Psoas muscle (tissue), 8 donors: Measurements from ENCODE around the gene MINDY4. TPM values are rescaled to one million over a fixed set of nuclear protein-coding genes. Genes with fewer than 3 reads are reported as not detected.

Experiments used
- ATAC-seq, 4 donors: fragments of 200-7000 bp; cut with Tn5 transposase; one replicate each; pipeline ENCODE4 v1.9.1; 2020; ENCODE audit warnings: moderate library complexity in 3 of 4, mild to moderate bottlenecking in 2 of 4
- DNase-seq, 2 donors: peaks; one replicate each; pipeline ENCODE4 v3.0.0-alpha.2; 2020
- H3K27ac ChIP-seq: fragments of 200-600 bp; one replicate; pipeline ENCODE4 v1.8.0; 2022
- H3K27me3 ChIP-seq, 3 donors: fragments of 200-600 bp in 1 of 3; one replicate each; pipeline versions ENCODE4 v1.6.1 to v1.8.0; 2013 to 2022; ENCODE audit warnings: low read length in 2 of 3, mild to moderate bottlenecking in 2 of 3, moderate library complexity in 1 of 3; ENCODE audit not compliant: insufficient read depth in 3 of 3
- H3K36me3 ChIP-seq, 2 donors: fragments of 200-600 bp in 1 of 2; one replicate each; pipeline versions ENCODE4 v1.6.1 to v1.8.0; 2013 to 2022; ENCODE audit warnings: low read depth in 1 of 2, mild to moderate bottlenecking in 1 of 2, moderate library complexity in 1 of 2; ENCODE audit not compliant: insufficient read depth in 1 of 2
- H3K4me1 ChIP-seq: fragments of 200-600 bp; one replicate; pipeline ENCODE4 v1.8.0; 2022
- H3K4me3 ChIP-seq: fragments of 200-600 bp; one replicate; pipeline ENCODE4 v1.8.0; 2022; ENCODE audit warnings: mild to moderate bottlenecking
- H3K9me3 ChIP-seq: fragments of 200-600 bp; one replicate; pipeline ENCODE4 v1.8.0; 2022
- CTCF ChIP-seq: fragments of 200-600 bp; IDR thresholded peaks from one replicate; pipeline ENCODE4 v1.8.0; 2022; ENCODE audit warnings: antibody characterized with exemption
- WGBS, 3 donors: extraction: QIAGEN DNeasy Blood & Tissue Kit; methylation state at CpG; one replicate each; pipeline versions ENCODE4 v1.1.6 to v1.1.7; 2013; 5-methylcytosine and 5-hydroxymethylcytosine counted together
- intact Hi-C, 2 donors: fragments of 100-400 bp; cut with DNase I; formaldehyde crosslinking; loops; one replicate each; pipeline versions ENCODE4 v1.11.0 to v1.14.2; 2022
- polyA plus RNA-seq, 3 donors: library from polyadenylated mRNA; stranded (reverse); fragments of 200-250 nt; gene quantifications; one replicate each; pipeline ENCODE4 v1.2.3, GENCODE V29; 2013
- total RNA-seq, 4 donors: library from RNA; stranded (reverse); fragmentation: NEBNext Ultra II Directional in 2 of 4; extraction: Animal tissue kit (Norgen Biotek cat#: 25700) in 2 of 4; gene quantifications; one replicate each; pipeline versions ENCODE4 v1.2.1 to v1.2.4, GENCODE V29; 2021 to 2023
- donor health status: healthy with polysubstance abuse.
- donor health status: DM: no; HTN: no; CAD: no; lungs with moderate emphysema.
- donor health status: Bipolar disorder and iron deficiency.
- donor health status: healthy.
- donor health status: DM: yes; HTN: yes; CAD: no.
- donor health status: DM: no; HTN: no; CAD: no.
- donor health status: DM: no; HTN: no; CAD: no.
- donor health status: DM: yes; HTN: yes; CAD: no.

Gene MINDY4
- total and polyA plus RNA-seq, 7 donors = 0.86 to 3.5 (median 1.5) TPM

- no peaks in the 10 kb centered on the region for H3K9me3 ChIP-seq
- H3K36me3 ChIP-seq = no peaks in the 10 kb centered on the region
- DNase-seq (no peak), ATAC-seq (no peak)
- H3K27me3 ChIP-seq = no peaks in the 10 kb centered on the region
- no peak overlapping the region for H3K27ac ChIP-seq
- H3K4me3 ChIP-seq = no peak overlapping the region
- H3K4me1 ChIP-seq = peaks cover 19% of the 10 kb centered on the region
- intact Hi-C loops = loop anchor here in 1 of 2 donors (5.0 kb wide), 1 partner anchor 127 kb away; no protein-coding TSS in a partner anchor
- no peak for TF ChIP-seq CTCF
- 85 to 93% (median 86%) methylated on average over 5 of the region's 5 CpGs for WGBS, 3 donors
These were observed 163.0 kb downstream of the MINDY4 start for GRCh38 chr7:30934225-30934624.

GRCh38 chr7:30934732-30935568, 163.7 kb downstream of the MINDY4 start:
- no peak for TF ChIP-seq CTCF
- no peaks in the 10 kb centered on the region for H3K27me3 ChIP-seq
- no peak for DNase-seq
- H3K9me3 ChIP-seq = no peaks in the 10 kb centered on the region
- 75 to 78% (median 76%) methylated on average over 6 of the region's 6 CpGs for WGBS, 3 donors
- intact Hi-C loops = loop anchor here in 1 of 2 donors (5.0 kb wide), 1 partner anchor 128 kb away; no protein-coding TSS in a partner anchor
- H3K4me1 ChIP-seq = peaks cover 19% of the 10 kb centered on the region
- no peak for ATAC-seq
- H3K36me3 ChIP-seq = no peaks in the 10 kb centered on the region
- H3K27ac ChIP-seq = no peak overlapping the region
- H3K4me3 ChIP-seq = no peak overlapping the region

- no peak overlapping the region for H3K4me3 ChIP-seq
- no peaks in the 10 kb centered on the region for H3K36me3 ChIP-seq
- ATAC-seq = no peak
- intact Hi-C loops = no loop called here
- no peaks in the 10 kb centered on the region for H3K9me3 ChIP-seq
- H3K27me3 ChIP-seq = no peaks in the 10 kb centered on the region
- no peak for TF ChIP-seq CTCF
- H3K4me1 ChIP-seq = peaks cover 16% of the 10 kb centered on the region
- no peak overlapping the region for H3K27ac ChIP-seq
- WGBS, 3 donors = 90 to 94% (median 93%) methylated on average over 3 of the region's 3 CpGs
- DNase-seq = no peak
These were observed 164.3 kb downstream of the MINDY4 start for GRCh38 chr7:30935569-30935877.

- TF ChIP-seq CTCF = no peak
- no peaks in the 10 kb centered on the region for H3K27me3 ChIP-seq
- ATAC-seq = no peak
- H3K4me1 ChIP-seq = peaks cover 3% of the 10 kb centered on the region
- no peaks in the 10 kb centered on the region for H3K36me3 ChIP-seq
- DNase-seq = no peak
- no peaks in the 10 kb centered on the region for H3K9me3 ChIP-seq
- H3K4me3 ChIP-seq = no peak overlapping the region
- no peak overlapping the region for H3K27ac ChIP-seq
- intact Hi-C loops = no loop called here
These were observed 165.5 kb downstream of the MINDY4 start for GRCh38 chr7:30936650-30937245.
